Loucy (cell line): Measurements from ENCODE around the gene RAD51B.

Source experiments
- EZH2phosphoT487 ChIP-seq: fragments of 200-600 bp; IDR thresholded peaks from 2 replicates; pipeline ENCODE4 v1.6.1; 2018; ENCODE audit warnings: antibody characterized with exemption, mild to moderate bottlenecking, moderate library complexity, borderline replicate concordance
- TF ChIP-seq, protein P1 (sequence below): fragments of 200-600 bp; sonication (generic); conservative IDR thresholded peaks from 2 replicates; pipeline ENCODE4 v1.5.1; 2014; ENCODE audit warnings: mild to moderate bottlenecking, antibody characterized with exemption, low read length

DNA sequence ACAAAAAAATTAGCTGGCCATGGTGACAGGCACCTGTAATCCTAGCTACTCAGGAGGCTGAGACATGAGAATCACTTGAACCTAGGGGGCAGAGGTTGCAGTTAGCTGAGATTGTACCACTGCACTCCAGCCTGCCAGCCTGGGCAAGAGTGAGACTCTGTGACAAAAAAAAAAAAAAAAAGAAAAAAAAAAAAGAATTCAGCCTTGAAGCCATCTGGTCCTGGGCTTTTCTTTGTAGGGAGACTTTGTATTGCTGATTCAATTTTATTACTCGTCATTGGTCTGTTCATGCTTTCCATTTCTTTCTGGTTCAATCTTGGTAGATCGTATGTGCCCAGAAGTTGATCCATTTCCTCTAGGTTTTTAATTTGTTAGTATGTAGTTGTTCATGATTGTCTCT, 243.1 kb downstream of the RAD51B start:
- TF ChIP-seq, protein P1, sequence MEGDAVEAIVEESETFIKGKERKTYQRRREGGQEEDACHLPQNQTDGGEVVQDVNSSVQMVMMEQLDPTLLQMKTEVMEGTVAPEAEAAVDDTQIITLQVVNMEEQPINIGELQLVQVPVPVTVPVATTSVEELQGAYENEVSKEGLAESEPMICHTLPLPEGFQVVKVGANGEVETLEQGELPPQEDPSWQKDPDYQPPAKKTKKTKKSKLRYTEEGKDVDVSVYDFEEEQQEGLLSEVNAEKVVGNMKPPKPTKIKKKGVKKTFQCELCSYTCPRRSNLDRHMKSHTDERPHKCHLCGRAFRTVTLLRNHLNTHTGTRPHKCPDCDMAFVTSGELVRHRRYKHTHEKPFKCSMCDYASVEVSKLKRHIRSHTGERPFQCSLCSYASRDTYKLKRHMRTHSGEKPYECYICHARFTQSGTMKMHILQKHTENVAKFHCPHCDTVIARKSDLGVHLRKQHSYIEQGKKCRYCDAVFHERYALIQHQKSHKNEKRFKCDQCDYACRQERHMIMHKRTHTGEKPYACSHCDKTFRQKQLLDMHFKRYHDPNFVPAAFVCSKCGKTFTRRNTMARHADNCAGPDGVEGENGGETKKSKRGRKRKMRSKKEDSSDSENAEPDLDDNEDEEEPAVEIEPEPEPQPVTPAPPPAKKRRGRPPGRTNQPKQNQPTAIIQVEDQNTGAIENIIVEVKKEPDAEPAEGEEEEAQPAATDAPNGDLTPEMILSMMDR: no peak
- TF ChIP-seq EZH2phosphoT487: no peak
